HuH-7.5 (cell line): ENCODE data around the gene ASPG.

Experiments used
- DNase-seq: peaks from one replicate; pipeline ENCODE4 v3.0.0; 2011; ENCODE audit warnings: low spot score

Gene ASPG

GRCh38 chr14:104075530-104076151, 9.9 kb upstream of the ASPG start:
- no peak for DNase-seq

- DNase-seq: no peak
Observed at GRCh38 chr14:104076743-104077142, 8.8 kb upstream of the ASPG start.

- peak; percentile 95 for DNase-seq
Observed at GRCh38 chr14:104078031-104078455, 7.5 kb upstream of the ASPG start.

GRCh38 chr14:104080376-104081260, 4.9 kb upstream of the ASPG start:
- no peak for DNase-seq

GRCh38 chr14:104081261-104081835, 4.2 kb upstream of the ASPG start:
- no peak for DNase-seq

- no peak for DNase-seq
Observed at GRCh38 chr14:104081951-104082464, 3.5 kb upstream of the ASPG start.

- DNase-seq: no peak
Observed at GRCh38 chr14:104082807-104083206, 2.7 kb upstream of the ASPG start.

- DNase-seq: no peak
Observed at GRCh38 chr14:104084251-104085002, 1.1 kb upstream of the ASPG start.

- no peak for DNase-seq
Observed at GRCh38 chr14:104085889-104086201, 345 bp downstream of the ASPG start.

GRCh38 chr14:104086210-104086660, 735 bp downstream of the ASPG start:
- DNase-seq: no peak

GRCh38 chr14:104086661-104087461, 1.4 kb downstream of the ASPG start:
- DNase-seq: peak; percentile 10

- DNase-seq: peak; percentile 4
Observed at GRCh38 chr14:104087505-104087904, 2.0 kb downstream of the ASPG start.

GRCh38 chr14:104087981-104088850, 2.7 kb downstream of the ASPG start:
- peak; percentile 26 for DNase-seq

- DNase-seq: no peak
Observed at GRCh38 chr14:104090071-104090748, 4.7 kb downstream of the ASPG start.

- DNase-seq: no peak
Observed at GRCh38 chr14:104091061-104091926, 5.8 kb downstream of the ASPG start.

GRCh38 chr14:104091927-104092771, 6.6 kb downstream of the ASPG start:
- DNase-seq: no peak

GRCh38 chr14:104092931-104093365, 7.4 kb downstream of the ASPG start:
- no peak for DNase-seq
